Upper lobe of right lung (tissue), 1 donor: ENCODE data around the gene BRINP2. TPM values are rescaled to one million over a fixed set of nuclear protein-coding genes. Genes with fewer than 3 reads are reported as not detected.

Source experiments
- ATAC-seq: fragments of 200-7000 bp; cut with Tn5 transposase; one replicate; pipeline ENCODE4 v1.9.1; 2020; ENCODE audit warnings: mild to moderate bottlenecking, moderate library complexity
- DNase-seq: peaks from one replicate; pipeline ENCODE4 v3.0.0-alpha.2; 2020
- H3K27ac ChIP-seq: fragments of 200-600 bp; one replicate; pipeline ENCODE4 v1.8.0; 2022
- H3K27me3 ChIP-seq: fragments of 200-600 bp; one replicate; pipeline ENCODE4 v1.8.0; 2022; ENCODE audit warnings: mild to moderate bottlenecking
- H3K36me3 ChIP-seq: fragments of 200-600 bp; one replicate; pipeline ENCODE4 v1.8.0; 2022
- H3K4me1 ChIP-seq: fragments of 200-600 bp; one replicate; pipeline ENCODE4 v1.8.0; 2022
- H3K4me3 ChIP-seq: fragments of 200-600 bp; one replicate; pipeline ENCODE4 v1.8.0; 2022; ENCODE audit warnings: mild to moderate bottlenecking
- H3K9me3 ChIP-seq: fragments of 200-600 bp; one replicate; pipeline ENCODE4 v1.8.0; 2022
- CTCF ChIP-seq: fragments of 200-600 bp; IDR thresholded peaks from one replicate; pipeline ENCODE4 v1.8.0; 2022; ENCODE audit warnings: antibody characterized with exemption
- intact Hi-C: fragments of 100-400 bp; cut with DNase I; formaldehyde crosslinking; loops from one replicate; pipeline ENCODE4 v1.11.0; 2022
- long read RNA-seq: library from polyadenylated mRNA; unstranded; transcript quantifications from one replicate; pipeline ENCODE4 v2.0.0, GENCODE V29; 2021
- total RNA-seq: library from RNA; stranded (reverse); fragmentation: NEBNext Ultra II Directional; extraction: Animal tissue kit (Norgen Biotek cat#: 25700); gene quantifications from one replicate; pipeline ENCODE4 v1.2.1, GENCODE V29; 2021
- donor health status: DM: no; HTN: yes; CAD: no; lungs with severe emphysema.

The BRINP2 gene
- total RNA-seq = not detected
- long read RNA-seq = 0 reads

GRCh38 chr1:177170756-177171535 lies at the start of gene BRINP2:
TSS of gene BRINP2 (plus strand) at chr1:177170958. CDS start at chr1:177229877, 58,919 bp downstream.
- no peak for TF ChIP-seq CTCF
- peaks cover 35% of the 10 kb centered on the region for H3K27me3 ChIP-seq
- DNase-seq = peak; percentile 70
- no peaks in the 10 kb centered on the region for H3K36me3 ChIP-seq
- H3K27ac ChIP-seq = no peak within 1 kb of the TSS
- no peaks in the 10 kb centered on the region for H3K9me3 ChIP-seq
- intact Hi-C loops = no loop called here
- H3K4me3 ChIP-seq = peak within 1 kb of the TSS; percentile 35
- no peaks in the 10 kb centered on the region for H3K4me1 ChIP-seq
- ATAC-seq = peak; percentile 82

- H3K4me1 ChIP-seq = no peaks in the 10 kb centered on the region
Observed at GRCh38 chr1:177122461-177123251, 48.1 kb upstream of the BRINP2 start.

GRCh38 chr1:177124577-177125278 lies 46.0 kb upstream of the BRINP2 start:
- Histone ChIP-seq H3K27me3 (no peaks in the 10 kb centered on the region), H3K4me3 (no peak overlapping the region), H3K4me1 (no peaks in the 10 kb centered on the region), H3K36me3 (no peaks in the 10 kb centered on the region), H3K27ac (no peak overlapping the region), H3K9me3 (no peaks in the 10 kb centered on the region)
- intact Hi-C loops = no loop called here
- no peak for TF ChIP-seq CTCF
- DNase-seq (no peak), ATAC-seq (no peak)

More at GRCh38 chr1:177122461-177123251, 48.1 kb upstream of the BRINP2 start:
- intact Hi-C loops = no loop called here
- Histone ChIP-seq H3K27me3 (no peaks in the 10 kb centered on the region), H3K36me3 (no peaks in the 10 kb centered on the region), H3K4me3 (no peak overlapping the region), H3K9me3 (no peaks in the 10 kb centered on the region), H3K27ac (no peak overlapping the region)
- DNase-seq (no peak), ATAC-seq (no peak)
- no peak for TF ChIP-seq CTCF

GRCh38 chr1:177126267-177126666 lies 44.5 kb upstream of the BRINP2 start:
- Histone ChIP-seq H3K36me3 (no peaks in the 10 kb centered on the region), H3K9me3 (no peaks in the 10 kb centered on the region), H3K27ac (no peak overlapping the region), H3K4me3 (no peak overlapping the region), H3K27me3 (no peaks in the 10 kb centered on the region), H3K4me1 (no peaks in the 10 kb centered on the region)
- no peak for ATAC-seq
- DNase-seq = no peak
- intact Hi-C loops = no loop called here
- TF ChIP-seq CTCF = no peak

GRCh38 chr1:177128665-177129281 lies 42.0 kb upstream of the BRINP2 start:
- no peaks in the 10 kb centered on the region for H3K27me3 ChIP-seq
- no peak overlapping the region for H3K27ac ChIP-seq
- H3K36me3 ChIP-seq = no peaks in the 10 kb centered on the region
- no peaks in the 10 kb centered on the region for H3K9me3 ChIP-seq
- H3K4me1 ChIP-seq = no peaks in the 10 kb centered on the region
- no peak for TF ChIP-seq CTCF
- intact Hi-C loops = no loop called here
- no peak for DNase-seq
- ATAC-seq = no peak
- H3K4me3 ChIP-seq = no peak overlapping the region
